K562 (cell line): ENCODE data around the gene GMPR. TPM values are rescaled to one million over a fixed set of nuclear protein-coding genes. Genes with fewer than 3 reads are reported as not detected.
A peak's percentile ranks its signal among the peaks of the same experiment; 100 is the strongest.

Experiments
- ARID1B ChIP-seq: fragments of 450-650 bp; IDR thresholded peaks from 2 replicates; pipeline ENCODE4 v1.6.1; 2016; ENCODE audit warnings: antibody characterized with exemption, mild to moderate bottlenecking, inconsistent platforms
- ARNT ChIP-seq, 2 experiments: fragments of 450-650 bp; IDR thresholded peaks; 2 replicates each; pipeline ENCODE4 v1.6.1; 2016; ENCODE audit warnings: mild to moderate bottlenecking in 1 of 2
- CHD2 ChIP-seq: IDR thresholded peaks from 2 replicates; pipeline ENCODE4 v1.6.1; 2011; ENCODE audit warnings: low read depth, low read length
- CREB1 ChIP-seq, 2 experiments: sonication (generic) in 1 of 2; formaldehyde crosslinking in 1 of 2; IDR thresholded peaks; 2 replicates each; pipeline versions ENCODE4 v1.6.1 to v1.8.0; 2012 to 2022; ENCODE audit warnings: inconsistent platforms in 1 of 2, mild to moderate bottlenecking in 1 of 2, missing genetic modification reagents in 1 of 2, moderate library complexity in 1 of 2
- CREM ChIP-seq: IDR thresholded peaks from 2 replicates; pipeline ENCODE4 v1.6.1; 2014; ENCODE audit warnings: antibody characterized with exemption, low read depth
- HIVEP1 ChIP-seq: fragments of 250-450 bp; sonication (Bioruptor Pico); IDR thresholded peaks from 2 replicates; pipeline ENCODE4 v1.4.0; 2020; ENCODE audit warnings: mild to moderate bottlenecking
- HMGN3 ChIP-seq: IDR thresholded peaks from 2 replicates; pipeline ENCODE4 v1.6.1; 2011; ENCODE audit warnings: borderline replicate concordance, low read depth, mild to moderate bottlenecking, mixed read lengths, low read length; ENCODE audit not compliant: insufficient read length; ENCODE audit errors: extremely low read depth
- PTRF ChIP-seq: fragments of 450-650 bp; IDR thresholded peaks from 2 replicates; pipeline ENCODE4 v1.6.1; 2016; ENCODE audit warnings: mild to moderate bottlenecking, missing genetic modification characterization, missing compliant biosample characterization
- RBFOX2 ChIP-seq: fragments of 200-400 bp; formaldehyde crosslinking; IDR thresholded peaks from 2 replicates; pipeline ENCODE4 v1.6.1; 2017; ENCODE audit warnings: low read depth, mild to moderate bottlenecking, low read length, moderate library complexity
- SIX5 ChIP-seq, 2 experiments: IDR thresholded peaks; 2 replicates each; pipeline ENCODE4 v1.6.1; 2011; ENCODE audit warnings: low read length in 2 of 2, borderline replicate concordance in 1 of 2, low read depth in 1 of 2, mild to moderate bottlenecking in 1 of 2, moderate library complexity in 1 of 2; ENCODE audit not compliant: insufficient read depth in 1 of 2
- SREBF2 ChIP-seq: sonication (generic); formaldehyde crosslinking; IDR thresholded peaks from 2 replicates; pipeline ENCODE4 v1.4.0; 2020; ENCODE audit warnings: mild to moderate bottlenecking, missing genetic modification reagents
- WHSC1 ChIP-seq: IDR thresholded peaks from one replicate; pipeline ENCODE4 v1.6.1; 2012; ENCODE audit warnings: low read length, control low read depth, inconsistent platforms
- ZC3H8 ChIP-seq: fragments of 450-650 bp; IDR thresholded peaks from 2 replicates; pipeline ENCODE4 v1.6.1; 2017
- ZKSCAN1 ChIP-seq: fragments of 150-350 bp; IDR thresholded peaks from 2 replicates; pipeline ENCODE4 v1.6.1; 2016; ENCODE audit warnings: low read depth, low read length
- ZNF24 ChIP-seq: fragments of 450-650 bp; IDR thresholded peaks from 2 replicates; pipeline ENCODE4 v1.6.1; 2016
- ZNF589 ChIP-seq: fragments of 200-800 bp; sonication (Bioruptor generic); IDR thresholded peaks from 2 replicates; pipeline ENCODE4 v1.6.1; 2016; ENCODE audit warnings: low read depth, missing genetic modification characterization, missing compliant biosample characterization
- ZNF830 ChIP-seq: fragments of 250-450 bp; sonication (Bioruptor Pico); IDR thresholded peaks from 2 replicates; pipeline ENCODE4 v1.5.0; 2021; ENCODE audit warnings: mild to moderate bottlenecking
- polyA plus RNA-seq, 8 experiments: library from polyadenylated mRNA; depleted of rRNA in 4 of 8; stranded (reverse) in 5 of 8; unstranded in 3 of 8; fragments of >200 nt; fragmentation: Nextera tagmentation in 2 of 8; fragmentation: Illumina TruSeq in 1 of 8; extraction: Ambion mirVana in 2 of 8; extraction: Trizol in 1 of 8; gene quantifications; 2 replicates each; pipeline versions ENCODE4 v1.2.1 to v1.2.3, GENCODE V29; 2011 to 2014; ENCODE audit warnings: inconsistent platforms in 1 of 8, missing spikeins in 1 of 8
- total RNA-seq, 7 experiments: library from RNA; depleted of rRNA in 6 of 7; stranded (reverse); fragments of >200 nt in 6 of 7; fragmentation: Illumina TruSeq in 2 of 7; extraction: Trizol in 2 of 7; gene quantifications; 2 replicates each; pipeline versions ENCODE4 v1.2.1 to v1.2.3, GENCODE V29; 2011 to 2021; ENCODE audit warnings: low replicate concordance in 1 of 7
- TF ChIP-seq, protein P1 (sequence below): sonication (generic); formaldehyde crosslinking; IDR thresholded peaks from 2 replicates; pipeline ENCODE4 v1.8.0; 2023; ENCODE audit warnings: mild to moderate bottlenecking, missing genetic modification reagents
- TF ChIP-seq, protein P2 (sequence below), 3 experiments: IDR thresholded peaks in 2 of 3; conservative IDR thresholded peaks in 1 of 3; 2 replicates each; pipeline ENCODE4 v1.5.1; 2011 to 2012; ENCODE audit warnings: low read length in 3 of 3, mild to moderate bottlenecking in 3 of 3, control low read depth in 2 of 3, improper control_type of control experiment in 1 of 3, inconsistent platforms in 1 of 3, low read depth in 1 of 3, mixed read lengths in 1 of 3, moderate library complexity in 1 of 3; ENCODE audit not compliant: insufficient read depth in 2 of 3

GMPR gene
- total and polyA plus RNA-seq, 9 of the 15 experiments (the other 6 are each of a cell fraction or from before 2014, with no cell fraction given) = 34.6 to 83.7 (median 49.8) TPM

DNA sequence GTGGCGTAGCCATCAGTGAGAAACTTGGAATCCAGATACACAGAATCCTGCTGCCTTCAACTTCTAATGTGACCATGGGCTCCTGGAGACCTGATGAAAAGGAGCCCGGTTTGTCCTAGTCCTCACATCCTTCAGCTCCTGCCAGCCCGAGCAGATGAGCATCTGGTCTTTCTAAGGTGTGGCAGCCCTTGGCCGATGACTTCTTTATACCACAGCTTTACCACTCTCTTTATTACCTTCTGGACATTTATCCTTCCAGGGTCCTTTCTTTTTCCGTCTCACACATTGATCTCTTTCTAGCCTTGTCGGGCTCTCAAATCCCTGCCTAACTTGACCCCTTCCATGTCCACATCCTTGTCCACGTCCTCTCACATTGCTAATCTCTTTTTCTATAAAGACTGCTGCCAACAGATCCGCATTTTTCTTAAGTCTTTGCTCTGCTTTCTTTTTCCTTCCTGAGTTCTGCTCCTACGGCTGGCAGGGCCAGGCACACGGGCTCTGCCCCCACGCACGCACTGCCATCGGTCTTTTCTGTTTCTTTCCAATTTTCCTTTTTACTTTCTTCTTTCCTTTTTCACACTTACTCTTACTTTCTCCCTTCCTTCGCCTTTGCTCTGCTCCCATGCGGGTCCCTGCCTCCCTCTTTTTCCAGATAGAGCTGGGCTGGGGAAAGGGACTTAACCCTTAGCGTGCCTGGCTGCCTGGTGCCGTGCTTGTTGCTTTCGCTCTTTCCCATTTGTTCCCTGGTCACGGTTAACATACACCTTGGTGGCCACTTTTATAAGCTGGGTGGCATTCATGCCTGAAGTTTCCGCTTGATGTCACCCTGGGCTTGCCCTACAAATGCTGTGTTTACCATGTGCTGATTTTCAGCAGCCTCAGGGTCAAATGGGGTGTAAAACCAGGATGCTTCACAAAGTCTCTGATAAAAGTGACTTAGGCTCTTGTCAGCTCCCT is 9.4 kb upstream of the GMPR start (continued):
- TF ChIP-seq CREM (no peak), CHD2 (no peak), ZNF830 (no peak), SIX5 (IDR thresholded peaks at IDR 0.05; ENCODE audit: borderline replicate concordance in 1 of 2, insufficient read depth in 1 of 2, low read depth in 1 of 2, low read length in 2 of 2) (no peak), RBFOX2 (no peak), HMGN3 (no peak), HIVEP1 (CRISPR knock-in tag) (no peak), CREB1 (IDR thresholded peaks at IDR 0.05) (no peak), CREB1 (CRISPR knock-in tag; IDR thresholded peaks at IDR 0.05) (no peak), WHSC1 (no peak), ARNT (IDR thresholded peaks at IDR 0.05) (peak in 1 of 2 experiments; percentile 15; a peak in 1 of 4 replicates), ZNF589 (no peak), ZKSCAN1 (no peak), ARID1B (0 out of 2 replicates have a peak, but pooled peaks have one; percentile 13), ZNF24 (no peak), PTRF (0 out of 2 replicates have a peak, but pooled peaks have one; percentile 11), SREBF2 (CRISPR knock-in tag) (no peak), ZC3H8 (no peak)
- TF ChIP-seq, protein P1, sequence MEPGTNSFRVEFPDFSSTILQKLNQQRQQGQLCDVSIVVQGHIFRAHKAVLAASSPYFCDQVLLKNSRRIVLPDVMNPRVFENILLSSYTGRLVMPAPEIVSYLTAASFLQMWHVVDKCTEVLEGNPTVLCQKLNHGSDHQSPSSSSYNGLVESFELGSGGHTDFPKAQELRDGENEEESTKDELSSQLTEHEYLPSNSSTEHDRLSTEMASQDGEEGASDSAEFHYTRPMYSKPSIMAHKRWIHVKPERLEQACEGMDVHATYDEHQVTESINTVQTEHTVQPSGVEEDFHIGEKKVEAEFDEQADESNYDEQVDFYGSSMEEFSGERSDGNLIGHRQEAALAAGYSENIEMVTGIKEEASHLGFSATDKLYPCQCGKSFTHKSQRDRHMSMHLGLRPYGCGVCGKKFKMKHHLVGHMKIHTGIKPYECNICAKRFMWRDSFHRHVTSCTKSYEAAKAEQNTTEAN (CRISPR knock-in tag) = no peak
- TF ChIP-seq, protein P2, sequence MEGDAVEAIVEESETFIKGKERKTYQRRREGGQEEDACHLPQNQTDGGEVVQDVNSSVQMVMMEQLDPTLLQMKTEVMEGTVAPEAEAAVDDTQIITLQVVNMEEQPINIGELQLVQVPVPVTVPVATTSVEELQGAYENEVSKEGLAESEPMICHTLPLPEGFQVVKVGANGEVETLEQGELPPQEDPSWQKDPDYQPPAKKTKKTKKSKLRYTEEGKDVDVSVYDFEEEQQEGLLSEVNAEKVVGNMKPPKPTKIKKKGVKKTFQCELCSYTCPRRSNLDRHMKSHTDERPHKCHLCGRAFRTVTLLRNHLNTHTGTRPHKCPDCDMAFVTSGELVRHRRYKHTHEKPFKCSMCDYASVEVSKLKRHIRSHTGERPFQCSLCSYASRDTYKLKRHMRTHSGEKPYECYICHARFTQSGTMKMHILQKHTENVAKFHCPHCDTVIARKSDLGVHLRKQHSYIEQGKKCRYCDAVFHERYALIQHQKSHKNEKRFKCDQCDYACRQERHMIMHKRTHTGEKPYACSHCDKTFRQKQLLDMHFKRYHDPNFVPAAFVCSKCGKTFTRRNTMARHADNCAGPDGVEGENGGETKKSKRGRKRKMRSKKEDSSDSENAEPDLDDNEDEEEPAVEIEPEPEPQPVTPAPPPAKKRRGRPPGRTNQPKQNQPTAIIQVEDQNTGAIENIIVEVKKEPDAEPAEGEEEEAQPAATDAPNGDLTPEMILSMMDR (IDR thresholded peaks at IDR 0.05 in 2 of 3, conservative IDR thresholded peaks at IDR 0.05 in 1 of 3; ENCODE audit: insufficient read depth in 2 of 3, low read depth in 1 of 3, low read length in 3 of 3) = peak in 1 of 3 experiments; percentile 38; a peak in 2 of 6 replicates
